Activated naive CD4-positive, alpha-beta T cell treated with anti-CD3 and anti-CD28 coated beads, Interleukin-2, amount 50 U/mL, for 24 hours (primary cell): ENCODE results near the gene PLPPR3.
A peak's percentile ranks its signal among the peaks of the same experiment; 100 is the strongest.

ENCODE experiments used
- H3K27ac Mint-ChIP-seq: one replicate; pipeline ENCODE4 v1.8.0; 2021; ENCODE audit warnings: mild to moderate bottlenecking, mixed read lengths
- H3K27me3 Mint-ChIP-seq: one replicate; pipeline ENCODE4 v1.8.0; 2021; ENCODE audit warnings: mixed read lengths
- H3K36me3 Mint-ChIP-seq: one replicate; pipeline ENCODE4 v1.8.0; 2021; ENCODE audit warnings: mixed read lengths
- H3K4me1 Mint-ChIP-seq: one replicate; pipeline ENCODE4 v1.8.0; 2021; ENCODE audit warnings: mixed read lengths
- H3K4me3 Mint-ChIP-seq: one replicate; pipeline ENCODE4 v1.8.0; 2021; ENCODE audit warnings: mild to moderate bottlenecking, mixed read lengths
- H3K9me3 Mint-ChIP-seq: one replicate; pipeline ENCODE4 v1.8.0; 2021; ENCODE audit warnings: mixed read lengths

The PLPPR3 gene

GRCh38 chr19:821825-822503 is at the start of gene PLPPR3:
TSS of gene PLPPR3 (minus strand) at chr19:821955. CDS start at chr19:821559, 396 bp downstream.
- H3K36me3 Mint-ChIP-seq = no peaks in the 10 kb centered on the region
- H3K4me3 Mint-ChIP-seq = peak within 1 kb of the TSS; percentile 63
- no peaks in the 10 kb centered on the region for H3K4me1 Mint-ChIP-seq
- peaks cover 7% of the 10 kb centered on the region for H3K27me3 Mint-ChIP-seq
- H3K9me3 Mint-ChIP-seq = no peaks in the 10 kb centered on the region
- H3K27ac Mint-ChIP-seq = no peak within 1 kb of the TSS

- Mint-ChIP-seq H3K4me3 (no peak overlapping the region), H3K9me3 (no peaks in the 10 kb centered on the region), H3K27ac (no peak overlapping the region), H3K36me3 (peaks cover 3% of the 10 kb centered on the region), H3K4me1 (peaks cover 12% of the 10 kb centered on the region), H3K27me3 (no peaks in the 10 kb centered on the region)
These were observed 49.2 kb upstream of the PLPPR3 start for GRCh38 chr19:870963-871401.

- Mint-ChIP-seq H3K27me3 (no peaks in the 10 kb centered on the region), H3K36me3 (peaks cover 3% of the 10 kb centered on the region), H3K9me3 (no peaks in the 10 kb centered on the region), H3K27ac (peak overlapping the region; percentile 79), H3K4me1 (peaks cover 12% of the 10 kb centered on the region), H3K4me3 (peak overlapping the region; percentile 36)
These were observed 48.6 kb upstream of the PLPPR3 start for GRCh38 chr19:870314-870713.

GRCh38 chr19:869245-870177 is 47.8 kb upstream of the PLPPR3 start:
- Mint-ChIP-seq H3K36me3 (peaks cover 3% of the 10 kb centered on the region), H3K4me3 (no peak overlapping the region), H3K4me1 (peaks cover 12% of the 10 kb centered on the region), H3K9me3 (no peaks in the 10 kb centered on the region), H3K27ac (no peak overlapping the region), H3K27me3 (no peaks in the 10 kb centered on the region)

GRCh38 chr19:868458-869244 is 46.9 kb upstream of the PLPPR3 start:
- Mint-ChIP-seq H3K9me3 (no peaks in the 10 kb centered on the region), H3K4me1 (peaks cover 17% of the 10 kb centered on the region), H3K4me3 (no peak overlapping the region), H3K27me3 (no peaks in the 10 kb centered on the region), H3K27ac (no peak overlapping the region), H3K36me3 (peaks cover 3% of the 10 kb centered on the region)

GRCh38 chr19:867855-868457 is 46.2 kb upstream of the PLPPR3 start:
- H3K36me3 Mint-ChIP-seq = peaks cover 3% of the 10 kb centered on the region
- no peaks in the 10 kb centered on the region for H3K9me3 Mint-ChIP-seq
- no peaks in the 10 kb centered on the region for H3K27me3 Mint-ChIP-seq
- H3K4me1 Mint-ChIP-seq = peaks cover 23% of the 10 kb centered on the region
- no peak overlapping the region for H3K4me3 Mint-ChIP-seq
- H3K27ac Mint-ChIP-seq = no peak overlapping the region

- peaks cover 3% of the 10 kb centered on the region for H3K36me3 Mint-ChIP-seq
- H3K4me3 Mint-ChIP-seq = no peak overlapping the region
- H3K4me1 Mint-ChIP-seq = peaks cover 24% of the 10 kb centered on the region
These were observed 45.6 kb upstream of the PLPPR3 start for GRCh38 chr19:867301-867793.

GRCh38 chr19:866769-867300 is 45.1 kb upstream of the PLPPR3 start:
- Mint-ChIP-seq H3K27me3 (no peaks in the 10 kb centered on the region), H3K9me3 (no peaks in the 10 kb centered on the region), H3K27ac (no peak overlapping the region), H3K4me3 (no peak overlapping the region), H3K36me3 (peaks cover 3% of the 10 kb centered on the region), H3K4me1 (peaks cover 19% of the 10 kb centered on the region)

More at GRCh38 chr19:867301-867793, 45.6 kb upstream of the PLPPR3 start:
- no peaks in the 10 kb centered on the region for H3K9me3 Mint-ChIP-seq
- H3K27me3 Mint-ChIP-seq = no peaks in the 10 kb centered on the region
- H3K27ac Mint-ChIP-seq = no peak overlapping the region

- Mint-ChIP-seq H3K36me3 (peaks cover 3% of the 10 kb centered on the region), H3K27me3 (no peaks in the 10 kb centered on the region), H3K27ac (no peak overlapping the region), H3K4me3 (peak overlapping the region; percentile 3), H3K9me3 (no peaks in the 10 kb centered on the region), H3K4me1 (peaks cover 19% of the 10 kb centered on the region)
These were observed 41.5 kb upstream of the PLPPR3 start for GRCh38 chr19:863315-863620.

GRCh38 chr19:862581-863314 is 41.0 kb upstream of the PLPPR3 start:
- Mint-ChIP-seq H3K27me3 (no peaks in the 10 kb centered on the region), H3K9me3 (no peaks in the 10 kb centered on the region), H3K27ac (peak overlapping the region; percentile 55), H3K4me3 (peak overlapping the region; percentile 55), H3K36me3 (peaks cover 3% of the 10 kb centered on the region), H3K4me1 (peaks cover 20% of the 10 kb centered on the region)

- Mint-ChIP-seq H3K27me3 (peaks cover under 1% of the 10 kb centered on the region), H3K36me3 (no peaks in the 10 kb centered on the region), H3K9me3 (no peaks in the 10 kb centered on the region), H3K4me3 (no peak overlapping the region), H3K4me1 (peaks cover 19% of the 10 kb centered on the region), H3K27ac (no peak overlapping the region)
These were observed 40.2 kb upstream of the PLPPR3 start for GRCh38 chr19:861756-862580.

GRCh38 chr19:861141-861755 is 39.5 kb upstream of the PLPPR3 start:
- no peaks in the 10 kb centered on the region for H3K9me3 Mint-ChIP-seq
- H3K27me3 Mint-ChIP-seq = peaks cover 1% of the 10 kb centered on the region
- H3K27ac Mint-ChIP-seq = no peak overlapping the region
- H3K36me3 Mint-ChIP-seq = no peaks in the 10 kb centered on the region
- H3K4me1 Mint-ChIP-seq = peaks cover 19% of the 10 kb centered on the region
- no peak overlapping the region for H3K4me3 Mint-ChIP-seq
